PC-3 (cell line): Measurements from ENCODE around the gene GDPD5.

Experiments used
- EZH2 ChIP-seq: fragments of 300-600 bp; sonication (generic); IDR thresholded peaks from one replicate; pipeline ENCODE4 v1.6.1; 2017; ENCODE audit warnings: antibody characterized with exemption, mild to moderate bottlenecking, low read length; ENCODE audit not compliant: unreplicated experiment
- TF ChIP-seq, protein P1 (sequence below): fragments of 300-600 bp; sonication (generic); conservative IDR thresholded peaks from 2 replicates; pipeline ENCODE4 v1.5.1; 2017; ENCODE audit warnings: antibody characterized with exemption, low read depth, mild to moderate bottlenecking, low read length

DNA sequence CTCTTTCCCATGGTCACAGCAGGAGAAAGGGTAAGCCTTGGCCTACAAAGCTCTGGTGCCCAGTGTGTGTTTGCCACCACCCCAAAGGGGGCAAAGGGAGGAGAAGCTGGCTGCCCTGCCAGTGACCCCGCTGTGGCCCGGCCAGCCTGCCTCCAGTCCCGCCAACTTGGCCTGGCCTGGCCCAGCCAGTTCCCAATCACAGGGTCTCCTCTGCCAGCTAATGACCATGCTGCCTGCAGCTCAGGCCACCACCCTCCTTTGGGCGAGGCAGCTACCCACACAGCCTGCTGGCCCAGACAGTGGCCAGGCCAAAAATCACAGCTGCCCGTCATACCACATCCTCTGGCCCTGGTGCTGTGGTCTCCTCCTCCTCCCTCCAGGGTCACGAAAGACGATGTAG lies 5.1 kb downstream of the GDPD5 start:
- no peak for TF ChIP-seq EZH2
- TF ChIP-seq, protein P1, sequence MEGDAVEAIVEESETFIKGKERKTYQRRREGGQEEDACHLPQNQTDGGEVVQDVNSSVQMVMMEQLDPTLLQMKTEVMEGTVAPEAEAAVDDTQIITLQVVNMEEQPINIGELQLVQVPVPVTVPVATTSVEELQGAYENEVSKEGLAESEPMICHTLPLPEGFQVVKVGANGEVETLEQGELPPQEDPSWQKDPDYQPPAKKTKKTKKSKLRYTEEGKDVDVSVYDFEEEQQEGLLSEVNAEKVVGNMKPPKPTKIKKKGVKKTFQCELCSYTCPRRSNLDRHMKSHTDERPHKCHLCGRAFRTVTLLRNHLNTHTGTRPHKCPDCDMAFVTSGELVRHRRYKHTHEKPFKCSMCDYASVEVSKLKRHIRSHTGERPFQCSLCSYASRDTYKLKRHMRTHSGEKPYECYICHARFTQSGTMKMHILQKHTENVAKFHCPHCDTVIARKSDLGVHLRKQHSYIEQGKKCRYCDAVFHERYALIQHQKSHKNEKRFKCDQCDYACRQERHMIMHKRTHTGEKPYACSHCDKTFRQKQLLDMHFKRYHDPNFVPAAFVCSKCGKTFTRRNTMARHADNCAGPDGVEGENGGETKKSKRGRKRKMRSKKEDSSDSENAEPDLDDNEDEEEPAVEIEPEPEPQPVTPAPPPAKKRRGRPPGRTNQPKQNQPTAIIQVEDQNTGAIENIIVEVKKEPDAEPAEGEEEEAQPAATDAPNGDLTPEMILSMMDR: no peak
